Tibial artery (tissue), 4 donors: ENCODE results near the gene FSD1.
A peak's percentile ranks its signal among the peaks of the same experiment; 100 is the strongest.

Experiments used
- DNase-seq, 2 donors: peaks; one replicate each; pipeline ENCODE4 v3.0.0-alpha.2; 2019
- H3K27ac ChIP-seq, 2 donors: fragments of 200-600 bp; sonication (generic) in 1 of 2; 1 replicate in 1 of 2; 2 replicates in 1 of 2; pipeline ENCODE4 v1.5.1; 2018 to 2019; ENCODE audit warnings: mild to moderate bottlenecking in 1 of 2
- H3K27me3 ChIP-seq, 2 donors: fragments of 200-600 bp; sonication (generic) in 1 of 2; one replicate each; pipeline versions ENCODE4 v1.5.1 to v1.6.0; 2016 to 2019
- H3K36me3 ChIP-seq, 3 donors: fragments of 200-600 bp; sonication (generic) in 2 of 3; one replicate each; pipeline ENCODE4 v1.5.1; 2016 to 2019; ENCODE audit warnings: mild to moderate bottlenecking in 2 of 3
- H3K4me1 ChIP-seq, 4 donors: fragments of 200-600 bp; sonication (generic) in 2 of 4; 1 replicate in 3 of 4; 2 replicates in 1 of 4; pipeline ENCODE4 v1.5.1; 2016 to 2019
- H3K4me3 ChIP-seq, 2 donors: fragments of 200-600 bp; sonication (generic) in 1 of 2; 1 replicate in 1 of 2; 2 replicates in 1 of 2; pipeline ENCODE4 v1.5.1; 2018 to 2019; ENCODE audit warnings: mild to moderate bottlenecking in 2 of 2
- H3K9me3 ChIP-seq, 3 donors: fragments of 200-600 bp; sonication (generic) in 1 of 3; one replicate each; pipeline ENCODE4 v1.5.1; 2016 to 2019
- intact Hi-C: fragments of 100-400 bp; cut with DNase I; formaldehyde crosslinking; loops from one replicate; pipeline ENCODE4 v1.15.0; 2023; ENCODE audit warnings: low total_unique reads
- TF ChIP-seq, protein P1 (sequence below), 2 experiments: fragments of 200-600 bp in 1 of 2; fragments of 450-650 bp in 1 of 2; IDR thresholded peaks; one replicate each; pipeline ENCODE4 v1.5.1; 2017 to 2019; ENCODE audit warnings: antibody characterized with exemption in 2 of 2, mild to moderate bottlenecking in 1 of 2, moderate library complexity in 1 of 2

The FSD1 gene

GRCh38 chr19:4350111-4350510 lies 45.7 kb downstream of the FSD1 start:
- Histone ChIP-seq H3K27ac (no peak overlapping the region), H3K9me3 (no peaks in the 10 kb centered on the region), H3K36me3 (peaks cover 0 to 49% (median 0%) of the 10 kb centered on the region in 3 donors), H3K4me3 (no peak overlapping the region), H3K4me1 (no peaks in the 10 kb centered on the region), H3K27me3 (no peaks in the 10 kb centered on the region)
- intact Hi-C loops: no loop called here
- TF ChIP-seq, protein P1, sequence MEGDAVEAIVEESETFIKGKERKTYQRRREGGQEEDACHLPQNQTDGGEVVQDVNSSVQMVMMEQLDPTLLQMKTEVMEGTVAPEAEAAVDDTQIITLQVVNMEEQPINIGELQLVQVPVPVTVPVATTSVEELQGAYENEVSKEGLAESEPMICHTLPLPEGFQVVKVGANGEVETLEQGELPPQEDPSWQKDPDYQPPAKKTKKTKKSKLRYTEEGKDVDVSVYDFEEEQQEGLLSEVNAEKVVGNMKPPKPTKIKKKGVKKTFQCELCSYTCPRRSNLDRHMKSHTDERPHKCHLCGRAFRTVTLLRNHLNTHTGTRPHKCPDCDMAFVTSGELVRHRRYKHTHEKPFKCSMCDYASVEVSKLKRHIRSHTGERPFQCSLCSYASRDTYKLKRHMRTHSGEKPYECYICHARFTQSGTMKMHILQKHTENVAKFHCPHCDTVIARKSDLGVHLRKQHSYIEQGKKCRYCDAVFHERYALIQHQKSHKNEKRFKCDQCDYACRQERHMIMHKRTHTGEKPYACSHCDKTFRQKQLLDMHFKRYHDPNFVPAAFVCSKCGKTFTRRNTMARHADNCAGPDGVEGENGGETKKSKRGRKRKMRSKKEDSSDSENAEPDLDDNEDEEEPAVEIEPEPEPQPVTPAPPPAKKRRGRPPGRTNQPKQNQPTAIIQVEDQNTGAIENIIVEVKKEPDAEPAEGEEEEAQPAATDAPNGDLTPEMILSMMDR (IDR thresholded peaks at IDR 0.05): no peak
- no peak for DNase-seq

DNA sequence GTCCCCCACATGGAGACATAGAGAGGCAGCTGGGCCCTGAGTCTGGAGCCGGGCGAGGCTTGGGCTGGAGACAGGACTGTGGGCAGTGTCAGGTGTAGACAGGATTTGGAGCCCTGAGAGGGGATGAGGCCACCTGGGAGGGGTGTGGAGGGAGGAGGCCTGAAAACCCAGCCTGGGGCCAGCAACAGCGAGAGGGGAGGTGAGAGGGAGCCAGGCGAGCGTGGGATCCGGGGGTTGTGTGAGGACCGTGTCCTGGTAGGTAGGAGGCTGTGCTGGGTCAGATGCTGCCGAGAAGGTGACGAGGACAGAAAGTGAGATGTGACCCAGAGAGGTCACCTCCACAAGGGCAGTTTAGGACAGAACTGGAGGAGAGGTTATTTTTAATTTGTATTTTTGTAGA lies 46.3 kb downstream of the FSD1 start:
- H3K9me3 ChIP-seq: no peaks in the 10 kb centered on the region
- H3K27me3 ChIP-seq: no peaks in the 10 kb centered on the region
- H3K4me1 ChIP-seq: no peaks in the 10 kb centered on the region
- TF ChIP-seq, protein P1 (IDR thresholded peaks at IDR 0.05): no peak
- peaks cover 0 to 50% (median 0%) of the 10 kb centered on the region in 3 donors for H3K36me3 ChIP-seq
- intact Hi-C loops: no loop called here
- DNase-seq: no peak
- no peak overlapping the region for H3K4me3 ChIP-seq
- H3K27ac ChIP-seq: no peak overlapping the region

- Histone ChIP-seq H3K27ac (no peak overlapping the region), H3K4me3 (no peak overlapping the region), H3K4me1 (no peaks in the 10 kb centered on the region), H3K9me3 (no peaks in the 10 kb centered on the region), H3K27me3 (no peaks in the 10 kb centered on the region), H3K36me3 (peaks cover 0 to 61% (median 0%) of the 10 kb centered on the region in 3 donors)
- peak in 1 of 2 donors; percentile 61 for DNase-seq
- TF ChIP-seq, protein P1 (IDR thresholded peaks at IDR 0.05): peak; percentile 51 to 89
- intact Hi-C loops: loop anchor here (2.0 kb wide), 1 partner anchor 84 kb away; no protein-coding TSS in a partner anchor
Observed at GRCh38 chr19:4352701-4353121, 48.3 kb downstream of the FSD1 start.

- Histone ChIP-seq H3K9me3 (no peaks in the 10 kb centered on the region), H3K27ac (no peak overlapping the region), H3K4me1 (no peaks in the 10 kb centered on the region), H3K36me3 (peaks cover 0 to 62% (median 4%) of the 10 kb centered on the region in 3 donors), H3K27me3 (no peaks in the 10 kb centered on the region), H3K4me3 (no peak overlapping the region)
- TF ChIP-seq, protein P1 (IDR thresholded peaks at IDR 0.05): no peak
- no peak for DNase-seq
- intact Hi-C loops: no loop called here
Observed at GRCh38 chr19:4354282-4354681, 49.9 kb downstream of the FSD1 start.

- Histone ChIP-seq H3K9me3 (no peaks in the 10 kb centered on the region), H3K4me1 (no peaks in the 10 kb centered on the region), H3K27me3 (no peaks in the 10 kb centered on the region), H3K4me3 (no peak overlapping the region), H3K27ac (no peak overlapping the region), H3K36me3 (peaks cover 4 to 62% (median 11%) of the 10 kb centered on the region in 3 donors)
- intact Hi-C loops: no loop called here
- TF ChIP-seq, protein P1 (IDR thresholded peaks at IDR 0.05): no peak
- no peak for DNase-seq
Observed at GRCh38 chr19:4354897-4355296, 50.5 kb downstream of the FSD1 start.
